ENCODE measurements around the gene RNF43. TPM values are rescaled to one million over a fixed set of nuclear protein-coding genes. Genes with fewer than 3 reads are reported as not detected.

RNF43 gene
- total and polyA plus RNA-seq, 2 of the 13 experiments (the other 11 are each of a cell fraction or from before 2014, with no cell fraction given): 31.0 to 53.4 TPM

DNA sequence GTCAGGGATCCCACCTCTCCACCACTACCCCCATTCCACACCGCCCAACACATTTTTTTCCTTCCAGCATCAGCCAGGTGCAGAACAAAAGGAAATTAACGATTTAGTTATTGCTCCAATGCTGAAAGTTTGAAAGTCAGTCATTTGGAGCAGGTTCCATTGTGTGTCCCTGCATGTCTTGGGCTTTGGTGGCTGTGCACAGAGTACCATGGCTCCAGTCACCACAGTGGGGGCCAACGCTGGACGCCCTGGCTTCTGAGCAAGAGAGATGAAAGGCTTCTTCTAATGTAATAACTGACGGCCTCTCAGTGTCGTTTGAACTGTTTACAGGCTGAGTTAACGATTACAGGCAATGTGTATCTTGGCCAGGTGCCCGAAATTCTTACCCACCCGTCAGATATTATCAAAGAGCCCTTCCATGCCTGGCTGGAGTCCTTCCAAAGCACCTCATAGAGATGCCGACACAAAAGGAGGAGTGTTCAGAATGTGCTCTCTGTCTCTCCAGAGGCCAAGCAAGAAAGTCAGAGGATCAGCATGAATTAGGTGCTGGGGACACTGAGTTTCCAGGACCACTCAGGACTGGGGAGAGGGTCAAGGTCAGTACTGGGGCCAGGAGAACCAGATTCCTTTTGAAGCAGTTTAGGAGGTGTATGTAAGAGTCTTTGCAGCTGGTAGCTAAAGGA, 25.9 kb downstream of the RNF43 start:
- no peak overlapping the region for H2AFZ ChIP-seq (ENCODE audit: low read length)
- peak overlapping the region; percentile 76 for H3K9ac ChIP-seq (ENCODE audit: insufficient read depth, low read depth, low read length)
- H3K9me3 ChIP-seq (ENCODE audit: low read length): no peaks in the 10 kb centered on the region
- peak; percentile 100 for DNase-seq (ENCODE audit: low spot score)
- peak overlapping the region; percentile 73 for H3K4me2 ChIP-seq (ENCODE audit: low read depth, low read length)
- CTCF ChIA-PET (ENCODE audit: low intra/inter-chr PET ratio, low total read pairs): interaction anchor here (1.4 kb wide), 1 partner anchor 25 kb away, joined by 4 read pairs; no protein-coding TSS in a partner anchor
- H3K4me1 ChIP-seq (ENCODE audit: insufficient read depth, low read length): peaks cover 97% of the 10 kb centered on the region
- peak overlapping the region in 2 of 3 experiments; percentile 8 to 36; a peak in 1 of 6 replicates for H3K4me3 ChIP-seq (replicated peaks in 1 of 3; ENCODE audit: insufficient read depth in 1 of 3, low read depth in 2 of 3, low read length in 3 of 3)
- no peaks in the 10 kb centered on the region for H4K20me1 ChIP-seq (ENCODE audit: insufficient read depth, low read length)
- no TSS peak for BruUV-seq (replicated peaks)
- peaks cover 3 to 25% of the 10 kb centered on the region in 2 experiments; a peak in 3 of 5 replicates for H3K36me3 ChIP-seq (replicated peaks in 1 of 2; ENCODE audit: control insufficient read depth in 1 of 2, insufficient read depth in 2 of 2, low read length in 2 of 2)
- POLR2A ChIA-PET: interaction anchor here (0.8 to 6.3 kb wide), 11 partner anchors 10 to 40 kb away, joined by 3 to 103 read pairs (median 7); partner anchors contain the start of genes RNF43 and SUPT4H1
- intact Hi-C loops (cut with micrococcal nuclease; ENCODE audit: unreplicated experiment): loop anchor here (1.0 kb wide), 4 partner anchors 10 to 39 kb away; partner anchors contain the start of gene SUPT4H1
- in situ Hi-C loops (cut with HindIII; ENCODE audit: extremely low pct_ligation_motif_present, low pct_unique_long_range_greater_than_20kb): no loop called here
- peak; percentile 99 for FAIRE-seq
- no peaks in the 10 kb centered on the region for H3K27me3 ChIP-seq (ENCODE audit: control insufficient read depth in 1 of 2, insufficient read depth in 2 of 2, low read length in 2 of 2)
- ATAC-seq: peak; percentile 96
- peak overlapping the region; percentile 93 for H3K27ac ChIP-seq (ENCODE audit: extremely low read length, insufficient read depth, low read length)
- H3K79me2 ChIP-seq (ENCODE audit: insufficient read depth, low read length): peaks cover 94% of the 10 kb centered on the region
- under 1% methylated on average over 10 of the region's 10 CpGs for WGBS (ENCODE audit: low lambda C conversion rate)
- TF ChIP-seq ZNF850 (CRISPR knock-in tag; conservative IDR thresholded peaks at IDR 0.05) (no peak), RNF2 (conservative IDR thresholded peaks at IDR 0.05; ENCODE audit: low read depth) (no peak), ZNF672 (CRISPR knock-in tag; IDR thresholded peaks at IDR 0.05) (peak; percentile 20; the same call in 1 of the 2 replicates), ZNF746 (CRISPR knock-in tag; IDR thresholded peaks at IDR 0.05) (peak; percentile 99), KAT7 (CRISPR knock-in tag; IDR thresholded peaks at IDR 0.05; ENCODE audit: borderline replicate concordance) (no peak; the same call in 1 of the 2 replicates), BHLHE40 (IDR thresholded peaks at IDR 0.05; ENCODE audit: low read length) (no peak; the same call in 1 of the 2 replicates), NR2F1 (CRISPR knock-in tag; IDR thresholded peaks at IDR 0.05) (peak; percentile 83 to 90; a peak in 3 of 4 replicates), FOSL2 (CRISPR knock-in tag; IDR thresholded peaks at IDR 0.05) (peak; percentile 93), BORCS8-MEF2B (CRISPR knock-in tag; IDR thresholded peaks at IDR 0.05) (peak; percentile 87), SMYD3 (CRISPR knock-in tag; IDR thresholded peaks at IDR 0.05) (no peak), MEF2D (CRISPR knock-in tag; IDR thresholded peaks at IDR 0.05) (peak; percentile 98), ZNF354B (CRISPR knock-in tag; IDR thresholded peaks at IDR 0.05) (no peak; the same call in 1 of the 2 replicates)
- TF ChIP-seq, protein P1, sequence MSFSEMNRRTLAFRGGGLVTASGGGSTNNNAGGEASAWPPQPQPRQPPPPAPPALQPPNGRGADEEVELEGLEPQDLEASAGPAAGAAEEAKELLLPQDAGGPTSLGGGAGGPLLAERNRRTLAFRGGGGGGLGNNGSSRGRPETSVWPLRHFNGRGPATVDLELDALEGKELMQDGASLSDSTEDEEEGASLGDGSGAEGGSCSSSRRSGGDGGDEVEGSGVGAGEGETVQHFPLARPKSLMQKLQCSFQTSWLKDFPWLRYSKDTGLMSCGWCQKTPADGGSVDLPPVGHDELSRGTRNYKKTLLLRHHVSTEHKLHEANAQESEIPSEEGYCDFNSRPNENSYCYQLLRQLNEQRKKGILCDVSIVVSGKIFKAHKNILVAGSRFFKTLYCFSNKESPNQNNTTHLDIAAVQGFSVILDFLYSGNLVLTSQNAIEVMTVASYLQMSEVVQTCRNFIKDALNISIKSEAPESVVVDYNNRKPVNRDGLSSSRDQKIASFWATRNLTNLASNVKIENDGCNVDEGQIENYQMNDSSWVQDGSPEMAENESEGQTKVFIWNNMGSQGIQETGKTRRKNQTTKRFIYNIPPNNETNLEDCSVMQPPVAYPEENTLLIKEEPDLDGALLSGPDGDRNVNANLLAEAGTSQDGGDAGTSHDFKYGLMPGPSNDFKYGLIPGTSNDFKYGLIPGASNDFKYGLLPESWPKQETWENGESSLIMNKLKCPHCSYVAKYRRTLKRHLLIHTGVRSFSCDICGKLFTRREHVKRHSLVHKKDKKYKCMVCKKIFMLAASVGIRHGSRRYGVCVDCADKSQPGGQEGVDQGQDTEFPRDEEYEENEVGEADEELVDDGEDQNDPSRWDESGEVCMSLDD (CRISPR knock-in tag; IDR thresholded peaks at IDR 0.05; ENCODE audit: borderline replicate concordance): peak; percentile 90; the same call in 1 of the 2 replicates
- TF ChIP-seq, protein P2, sequence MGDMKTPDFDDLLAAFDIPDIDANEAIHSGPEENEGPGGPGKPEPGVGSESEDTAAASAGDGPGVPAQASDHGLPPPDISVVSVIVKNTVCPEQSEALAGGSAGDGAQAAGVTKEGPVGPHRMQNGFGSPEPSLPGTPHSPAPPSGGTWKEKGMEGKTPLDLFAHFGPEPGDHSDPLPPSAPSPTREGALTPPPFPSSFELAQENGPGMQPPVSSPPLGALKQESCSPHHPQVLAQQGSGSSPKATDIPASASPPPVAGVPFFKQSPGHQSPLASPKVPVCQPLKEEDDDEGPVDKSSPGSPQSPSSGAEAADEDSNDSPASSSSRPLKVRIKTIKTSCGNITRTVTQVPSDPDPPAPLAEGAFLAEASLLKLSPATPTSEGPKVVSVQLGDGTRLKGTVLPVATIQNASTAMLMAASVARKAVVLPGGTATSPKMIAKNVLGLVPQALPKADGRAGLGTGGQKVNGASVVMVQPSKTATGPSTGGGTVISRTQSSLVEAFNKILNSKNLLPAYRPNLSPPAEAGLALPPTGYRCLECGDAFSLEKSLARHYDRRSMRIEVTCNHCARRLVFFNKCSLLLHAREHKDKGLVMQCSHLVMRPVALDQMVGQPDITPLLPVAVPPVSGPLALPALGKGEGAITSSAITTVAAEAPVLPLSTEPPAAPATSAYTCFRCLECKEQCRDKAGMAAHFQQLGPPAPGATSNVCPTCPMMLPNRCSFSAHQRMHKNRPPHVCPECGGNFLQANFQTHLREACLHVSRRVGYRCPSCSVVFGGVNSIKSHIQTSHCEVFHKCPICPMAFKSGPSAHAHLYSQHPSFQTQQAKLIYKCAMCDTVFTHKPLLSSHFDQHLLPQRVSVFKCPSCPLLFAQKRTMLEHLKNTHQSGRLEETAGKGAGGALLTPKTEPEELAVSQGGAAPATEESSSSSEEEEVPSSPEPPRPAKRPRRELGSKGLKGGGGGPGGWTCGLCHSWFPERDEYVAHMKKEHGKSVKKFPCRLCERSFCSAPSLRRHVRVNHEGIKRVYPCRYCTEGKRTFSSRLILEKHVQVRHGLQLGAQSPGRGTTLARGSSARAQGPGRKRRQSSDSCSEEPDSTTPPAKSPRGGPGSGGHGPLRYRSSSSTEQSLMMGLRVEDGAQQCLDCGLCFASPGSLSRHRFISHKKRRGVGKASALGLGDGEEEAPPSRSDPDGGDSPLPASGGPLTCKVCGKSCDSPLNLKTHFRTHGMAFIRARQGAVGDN (CRISPR knock-in tag; IDR thresholded peaks at IDR 0.05): peak; percentile 78
- TF ChIP-seq, protein P3, sequence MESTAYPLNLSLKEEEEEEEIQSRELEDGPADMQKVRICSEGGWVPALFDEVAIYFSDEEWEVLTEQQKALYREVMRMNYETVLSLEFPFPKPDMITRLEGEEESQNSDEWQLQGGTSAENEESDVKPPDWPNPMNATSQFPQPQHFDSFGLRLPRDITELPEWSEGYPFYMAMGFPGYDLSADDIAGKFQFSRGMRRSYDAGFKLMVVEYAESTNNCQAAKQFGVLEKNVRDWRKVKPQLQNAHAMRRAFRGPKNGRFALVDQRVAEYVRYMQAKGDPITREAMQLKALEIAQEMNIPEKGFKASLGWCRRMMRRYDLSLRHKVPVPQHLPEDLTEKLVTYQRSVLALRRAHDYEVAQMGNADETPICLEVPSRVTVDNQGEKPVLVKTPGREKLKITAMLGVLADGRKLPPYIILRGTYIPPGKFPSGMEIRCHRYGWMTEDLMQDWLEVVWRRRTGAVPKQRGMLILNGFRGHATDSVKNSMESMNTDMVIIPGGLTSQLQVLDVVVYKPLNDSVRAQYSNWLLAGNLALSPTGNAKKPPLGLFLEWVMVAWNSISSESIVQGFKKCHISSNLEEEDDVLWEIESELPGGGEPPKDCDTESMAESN (CRISPR knock-in tag; conservative IDR thresholded peaks at IDR 0.05): peak; percentile 93
